ENCODE results near the gene POU1F1.

GRCh38 chr3:87269723-87270122 is 6.7 kb downstream of the POU1F1 start:
- TF ChIP-seq EP300 (IDR thresholded peaks at IDR 0.05; ENCODE audit: borderline replicate concordance in 1 of 2, low read depth in 1 of 2, low read length in 1 of 2) (no peak), POLR2AphosphoS5 (IDR thresholded peaks at IDR 0.05; ENCODE audit: low read depth, low read length) (no peak), FOXJ3 (CRISPR knock-in tag; IDR thresholded peaks at IDR 0.05) (no peak), EZH2phosphoT487 (IDR thresholded peaks at IDR 0.05; ENCODE audit: borderline replicate concordance, low read depth) (no peak), GABPA (IDR thresholded peaks at IDR 0.05; ENCODE audit: low read depth) (no peak), RCOR1 (IDR thresholded peaks at IDR 0.05; ENCODE audit: low read length) (no peak), CHD2 (IDR thresholded peaks at IDR 0.05; ENCODE audit: low read length, partially characterized antibody) (no peak), RAD21 (IDR thresholded peaks at IDR 0.05; ENCODE audit: low read length) (no peak), FOSL2 (IDR thresholded peaks at IDR 0.05; ENCODE audit: borderline replicate concordance, low read depth) (no peak), FOXM1 (IDR thresholded peaks at IDR 0.05; ENCODE audit: low read depth) (no peak)
- TF ChIP-seq, protein P1, sequence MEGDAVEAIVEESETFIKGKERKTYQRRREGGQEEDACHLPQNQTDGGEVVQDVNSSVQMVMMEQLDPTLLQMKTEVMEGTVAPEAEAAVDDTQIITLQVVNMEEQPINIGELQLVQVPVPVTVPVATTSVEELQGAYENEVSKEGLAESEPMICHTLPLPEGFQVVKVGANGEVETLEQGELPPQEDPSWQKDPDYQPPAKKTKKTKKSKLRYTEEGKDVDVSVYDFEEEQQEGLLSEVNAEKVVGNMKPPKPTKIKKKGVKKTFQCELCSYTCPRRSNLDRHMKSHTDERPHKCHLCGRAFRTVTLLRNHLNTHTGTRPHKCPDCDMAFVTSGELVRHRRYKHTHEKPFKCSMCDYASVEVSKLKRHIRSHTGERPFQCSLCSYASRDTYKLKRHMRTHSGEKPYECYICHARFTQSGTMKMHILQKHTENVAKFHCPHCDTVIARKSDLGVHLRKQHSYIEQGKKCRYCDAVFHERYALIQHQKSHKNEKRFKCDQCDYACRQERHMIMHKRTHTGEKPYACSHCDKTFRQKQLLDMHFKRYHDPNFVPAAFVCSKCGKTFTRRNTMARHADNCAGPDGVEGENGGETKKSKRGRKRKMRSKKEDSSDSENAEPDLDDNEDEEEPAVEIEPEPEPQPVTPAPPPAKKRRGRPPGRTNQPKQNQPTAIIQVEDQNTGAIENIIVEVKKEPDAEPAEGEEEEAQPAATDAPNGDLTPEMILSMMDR (IDR thresholded peaks at IDR 0.05) = no peak
- TF ChIP-seq, protein P2, sequence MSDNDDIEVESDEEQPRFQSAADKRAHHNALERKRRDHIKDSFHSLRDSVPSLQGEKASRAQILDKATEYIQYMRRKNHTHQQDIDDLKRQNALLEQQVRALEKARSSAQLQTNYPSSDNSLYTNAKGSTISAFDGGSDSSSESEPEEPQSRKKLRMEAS (IDR thresholded peaks at IDR 0.05; ENCODE audit: low read depth) = no peak
- TF ChIP-seq, protein P3, sequence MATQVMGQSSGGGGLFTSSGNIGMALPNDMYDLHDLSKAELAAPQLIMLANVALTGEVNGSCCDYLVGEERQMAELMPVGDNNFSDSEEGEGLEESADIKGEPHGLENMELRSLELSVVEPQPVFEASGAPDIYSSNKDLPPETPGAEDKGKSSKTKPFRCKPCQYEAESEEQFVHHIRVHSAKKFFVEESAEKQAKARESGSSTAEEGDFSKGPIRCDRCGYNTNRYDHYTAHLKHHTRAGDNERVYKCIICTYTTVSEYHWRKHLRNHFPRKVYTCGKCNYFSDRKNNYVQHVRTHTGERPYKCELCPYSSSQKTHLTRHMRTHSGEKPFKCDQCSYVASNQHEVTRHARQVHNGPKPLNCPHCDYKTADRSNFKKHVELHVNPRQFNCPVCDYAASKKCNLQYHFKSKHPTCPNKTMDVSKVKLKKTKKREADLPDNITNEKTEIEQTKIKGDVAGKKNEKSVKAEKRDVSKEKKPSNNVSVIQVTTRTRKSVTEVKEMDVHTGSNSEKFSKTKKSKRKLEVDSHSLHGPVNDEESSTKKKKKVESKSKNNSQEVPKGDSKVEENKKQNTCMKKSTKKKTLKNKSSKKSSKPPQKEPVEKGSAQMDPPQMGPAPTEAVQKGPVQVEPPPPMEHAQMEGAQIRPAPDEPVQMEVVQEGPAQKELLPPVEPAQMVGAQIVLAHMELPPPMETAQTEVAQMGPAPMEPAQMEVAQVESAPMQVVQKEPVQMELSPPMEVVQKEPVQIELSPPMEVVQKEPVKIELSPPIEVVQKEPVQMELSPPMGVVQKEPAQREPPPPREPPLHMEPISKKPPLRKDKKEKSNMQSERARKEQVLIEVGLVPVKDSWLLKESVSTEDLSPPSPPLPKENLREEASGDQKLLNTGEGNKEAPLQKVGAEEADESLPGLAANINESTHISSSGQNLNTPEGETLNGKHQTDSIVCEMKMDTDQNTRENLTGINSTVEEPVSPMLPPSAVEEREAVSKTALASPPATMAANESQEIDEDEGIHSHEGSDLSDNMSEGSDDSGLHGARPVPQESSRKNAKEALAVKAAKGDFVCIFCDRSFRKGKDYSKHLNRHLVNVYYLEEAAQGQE (IDR thresholded peaks at IDR 0.05; ENCODE audit: low read depth, low read length) = no peak

All from SK-N-SH (cell line).